Measurements from ENCODE around the gene SCNN1A.

SCNN1A gene

DNA sequence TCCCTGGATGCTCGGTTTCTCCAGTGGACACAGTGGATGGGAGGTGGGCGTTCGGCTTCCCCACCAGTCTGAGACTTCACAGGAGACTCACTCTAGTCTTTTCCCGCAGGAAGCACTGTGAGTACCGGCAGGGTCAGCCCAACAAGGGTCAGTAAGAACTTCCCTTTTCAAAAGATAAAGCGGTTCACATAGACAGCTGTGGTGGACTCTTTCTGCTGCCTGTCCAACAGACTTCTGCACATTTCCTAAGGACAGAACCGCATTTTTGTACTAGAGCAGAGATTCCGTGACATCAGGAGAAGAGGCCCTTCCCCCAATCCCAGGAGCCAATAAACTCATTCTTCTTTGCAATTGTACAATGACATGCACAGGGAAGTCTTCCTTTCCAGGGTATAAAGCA lies 19.0 kb upstream of the SCNN1A start:
- no peak for DNase-seq (ENCODE audit: low read depth)
- TF ChIP-seq, protein P1, sequence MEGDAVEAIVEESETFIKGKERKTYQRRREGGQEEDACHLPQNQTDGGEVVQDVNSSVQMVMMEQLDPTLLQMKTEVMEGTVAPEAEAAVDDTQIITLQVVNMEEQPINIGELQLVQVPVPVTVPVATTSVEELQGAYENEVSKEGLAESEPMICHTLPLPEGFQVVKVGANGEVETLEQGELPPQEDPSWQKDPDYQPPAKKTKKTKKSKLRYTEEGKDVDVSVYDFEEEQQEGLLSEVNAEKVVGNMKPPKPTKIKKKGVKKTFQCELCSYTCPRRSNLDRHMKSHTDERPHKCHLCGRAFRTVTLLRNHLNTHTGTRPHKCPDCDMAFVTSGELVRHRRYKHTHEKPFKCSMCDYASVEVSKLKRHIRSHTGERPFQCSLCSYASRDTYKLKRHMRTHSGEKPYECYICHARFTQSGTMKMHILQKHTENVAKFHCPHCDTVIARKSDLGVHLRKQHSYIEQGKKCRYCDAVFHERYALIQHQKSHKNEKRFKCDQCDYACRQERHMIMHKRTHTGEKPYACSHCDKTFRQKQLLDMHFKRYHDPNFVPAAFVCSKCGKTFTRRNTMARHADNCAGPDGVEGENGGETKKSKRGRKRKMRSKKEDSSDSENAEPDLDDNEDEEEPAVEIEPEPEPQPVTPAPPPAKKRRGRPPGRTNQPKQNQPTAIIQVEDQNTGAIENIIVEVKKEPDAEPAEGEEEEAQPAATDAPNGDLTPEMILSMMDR (IDR thresholded peaks at IDR 0.05; ENCODE audit: control insufficient read depth, extremely low read depth, insufficient read depth) = no peak

DNA sequence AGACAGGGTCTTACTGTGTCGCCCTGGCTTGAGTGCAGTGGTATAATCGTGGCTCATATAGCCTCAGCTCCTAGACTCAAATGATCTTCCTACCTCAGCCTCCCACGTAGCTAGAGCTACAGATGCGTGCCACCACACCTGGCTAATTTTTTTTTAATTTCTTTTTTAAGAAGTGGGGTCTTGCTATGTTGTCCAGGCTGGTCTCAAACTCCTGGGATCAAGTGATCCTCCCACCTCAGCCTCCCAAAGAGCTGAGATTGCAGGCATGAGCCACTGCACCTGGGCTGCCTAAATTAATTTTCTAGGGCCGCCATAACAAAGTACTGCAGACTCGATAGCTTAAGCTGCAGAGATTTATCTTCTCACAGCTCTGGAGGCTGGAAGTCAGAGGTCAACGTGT lies 17.7 kb upstream of the SCNN1A start:
- H3K4me3 ChIP-seq (ENCODE audit: low read depth, low read length) = no peak overlapping the region
- TF ChIP-seq, protein P1 (IDR thresholded peaks at IDR 0.05; ENCODE audit: control insufficient read depth, extremely low read depth, insufficient read depth) = no peak

More for the DNA sequence above, 19.0 kb upstream of the SCNN1A start:
- H3K4me3 ChIP-seq (ENCODE audit: low read depth, low read length) = no peak overlapping the region

DNA sequence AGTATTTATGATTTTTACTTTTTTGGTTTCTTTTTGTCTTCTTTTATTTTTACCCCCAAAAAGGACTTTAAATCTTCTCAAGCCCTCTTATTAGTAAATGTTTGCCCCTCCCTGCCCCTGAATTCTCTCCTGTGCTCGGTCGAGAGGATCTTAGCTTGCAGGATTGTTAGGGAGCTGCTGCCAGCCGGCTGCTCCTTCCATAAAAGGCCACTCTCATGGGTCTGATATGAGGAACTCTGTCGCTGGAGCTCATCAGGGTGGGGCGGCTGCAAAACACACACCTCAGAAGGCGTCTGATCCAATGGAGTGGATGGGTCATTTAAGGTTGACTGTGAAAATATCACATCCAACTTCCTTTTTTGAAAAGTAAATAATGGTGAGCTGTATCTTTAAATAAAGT lies 17.1 kb upstream of the SCNN1A start:
- DNase-seq (ENCODE audit: low read depth) = peak; percentile 94
- H3K4me3 ChIP-seq (ENCODE audit: low read depth, low read length) = peak overlapping the region; percentile 17; the same call in 1 of the 2 replicates
- TF ChIP-seq, protein P1 (IDR thresholded peaks at IDR 0.05; ENCODE audit: control insufficient read depth, extremely low read depth, insufficient read depth) = no peak

More for the DNA sequence above, 17.7 kb upstream of the SCNN1A start:
- no peak for DNase-seq (ENCODE audit: low read depth)

DNA sequence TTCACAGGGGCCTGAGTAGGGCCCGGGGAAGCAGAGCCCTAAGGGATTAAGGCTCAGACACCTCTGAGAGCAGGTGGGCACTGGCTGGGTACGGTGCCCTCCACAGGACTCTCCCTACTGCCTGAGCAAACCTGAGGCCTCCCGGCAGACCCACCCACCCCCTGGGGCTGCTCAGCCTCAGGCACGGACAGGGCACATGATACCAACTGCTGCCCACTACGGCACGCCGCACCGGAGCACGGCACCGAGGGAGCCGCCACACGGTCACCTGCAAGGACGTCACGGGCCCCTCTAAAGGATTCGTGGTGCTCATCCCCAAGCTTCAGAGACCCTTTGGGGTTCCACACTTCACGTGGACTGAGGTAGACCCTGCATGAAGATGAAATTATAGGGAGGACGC lies 15.7 kb upstream of the SCNN1A start:
- TF ChIP-seq, protein P1 (IDR thresholded peaks at IDR 0.05; ENCODE audit: control insufficient read depth, extremely low read depth, insufficient read depth) = no peak
- DNase-seq (ENCODE audit: low read depth) = no peak
- H3K4me3 ChIP-seq (ENCODE audit: low read depth, low read length) = no peak overlapping the region

DNA sequence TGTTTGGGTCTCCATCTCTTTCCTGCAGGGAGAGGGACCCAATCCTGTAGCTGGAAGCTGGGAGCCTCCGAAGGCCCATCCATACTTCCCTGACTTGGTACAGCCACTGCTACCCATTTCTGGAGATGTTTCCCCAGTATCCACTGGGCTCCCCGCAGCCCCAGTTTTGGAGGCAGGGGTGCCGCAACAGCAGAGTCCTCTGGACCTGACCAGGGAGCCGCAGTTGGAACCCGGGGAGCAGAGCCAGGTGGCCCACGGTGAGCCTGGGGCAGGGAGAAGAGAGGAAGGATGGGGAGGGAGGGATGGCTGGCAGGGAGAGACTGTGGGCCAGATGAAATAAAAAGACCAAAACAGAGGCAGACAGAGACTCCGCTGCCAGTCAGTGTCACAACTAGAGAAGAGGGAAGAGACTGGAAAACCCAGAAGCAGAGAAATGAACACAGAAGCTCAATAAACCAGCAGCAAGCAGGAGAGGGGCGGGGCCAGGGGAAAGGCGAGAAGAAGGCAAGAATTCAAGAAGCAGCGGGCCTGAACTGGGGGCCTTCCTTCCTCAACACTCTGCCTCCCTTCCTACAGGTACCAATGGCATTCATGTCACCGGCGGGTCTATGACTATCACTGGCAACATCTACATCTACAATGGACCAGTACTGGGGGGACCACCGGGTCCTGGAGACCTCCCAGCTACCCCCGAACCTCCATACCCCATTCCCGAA lies 14.9 kb upstream of the SCNN1A start:
- DNase-seq (ENCODE audit: low read depth) = no peak
- TF ChIP-seq, protein P1 (IDR thresholded peaks at IDR 0.05; ENCODE audit: control insufficient read depth, extremely low read depth, insufficient read depth) = no peak
- H3K4me3 ChIP-seq (ENCODE audit: low read depth, low read length) = no peak overlapping the region

DNA sequence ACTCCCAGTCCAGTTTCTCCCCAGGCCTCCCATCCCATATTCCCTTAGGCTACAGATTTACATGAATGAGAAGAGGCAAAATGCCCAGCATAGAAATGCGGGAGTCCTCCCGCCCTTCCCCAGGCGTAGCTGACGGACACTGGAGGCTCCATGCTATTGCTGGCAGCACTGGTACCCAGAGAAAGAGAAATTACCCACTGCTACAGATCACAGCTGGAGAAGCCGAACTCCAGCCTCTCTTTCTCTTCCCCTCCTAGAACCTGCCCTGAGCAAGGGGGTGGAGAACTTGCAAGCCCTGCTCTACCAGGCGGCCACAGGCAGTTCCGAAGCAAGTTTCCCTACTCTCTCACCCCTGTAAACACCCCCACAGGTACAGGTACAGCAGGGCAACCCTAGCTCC lies 12.2 kb upstream of the SCNN1A start:
- no peak overlapping the region for H3K4me3 ChIP-seq (ENCODE audit: low read depth, low read length)
- TF ChIP-seq, protein P1 (IDR thresholded peaks at IDR 0.05; ENCODE audit: control insufficient read depth, extremely low read depth, insufficient read depth) = no peak
- DNase-seq (ENCODE audit: low read depth) = no peak

DNA sequence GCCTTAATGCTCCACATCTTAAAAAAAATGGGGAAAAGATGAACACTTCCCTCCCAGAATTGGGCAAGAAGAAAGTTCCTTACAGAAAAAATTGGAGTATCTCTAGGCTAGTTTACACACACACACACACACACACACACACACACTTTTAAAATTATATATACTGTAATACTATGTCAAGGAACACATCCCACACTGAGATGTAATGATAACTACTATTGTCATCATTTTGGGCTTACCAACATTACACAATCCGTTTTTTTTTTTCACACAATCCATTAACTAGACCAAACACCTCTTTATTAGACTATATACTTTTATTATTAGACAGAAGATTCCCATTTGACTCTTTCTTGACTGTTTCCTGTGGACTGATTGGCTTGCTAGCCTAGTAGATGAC lies 11.1 kb upstream of the SCNN1A start:
- H3K4me3 ChIP-seq (ENCODE audit: low read depth, low read length) = no peak overlapping the region
- TF ChIP-seq, protein P1 (IDR thresholded peaks at IDR 0.05; ENCODE audit: control insufficient read depth, extremely low read depth, insufficient read depth) = no peak
- DNase-seq (ENCODE audit: low read depth) = no peak

Measured in LNCaP clone FGC (cell line).